Large intestine (tissue), 3 donors: ENCODE results near the gene URM1. TPM values are rescaled to one million over a fixed set of nuclear protein-coding genes. Genes with fewer than 3 reads are reported as not detected.
"Not testable (repeated sequence)": the region's sequence is repeated elsewhere in the genome, so short reads cannot be mapped to it uniquely, and the experiment has no call there.

Source experiments
- DNase-seq, 2 donors: peaks; one replicate each; pipeline versions ENCODE4 v3.0.0 to v3.0.0-alpha.2; 2013
- H3K27ac ChIP-seq: one replicate; pipeline ENCODE4 v1.5.1; 2013; ENCODE audit warnings: low read length
- H3K27me3 ChIP-seq: 2 replicates; pipeline ENCODE4 v1.6.1; 2013; ENCODE audit warnings: low read length; ENCODE audit not compliant: control insufficient read depth, insufficient read depth
- H3K36me3 ChIP-seq: 2 replicates; pipeline ENCODE4 v1.6.1; 2013; ENCODE audit warnings: low read length; ENCODE audit not compliant: control insufficient read depth, insufficient read depth
- H3K4me1 ChIP-seq: one replicate; pipeline ENCODE4 v1.6.1; 2013; ENCODE audit warnings: low read length; ENCODE audit not compliant: control insufficient read depth, insufficient read depth
- H3K4me3 ChIP-seq: one replicate; pipeline ENCODE4 v1.5.1; 2013; ENCODE audit warnings: low read length
- H3K9me3 ChIP-seq: one replicate; pipeline ENCODE4 v1.6.1; 2013; ENCODE audit warnings: mild to moderate bottlenecking, low read depth, low read length, moderate library complexity; ENCODE audit not compliant: control insufficient read depth
- WGBS: methylation state at CpG from one replicate; pipeline ENCODE4 v1.1.5; 2013; ENCODE audit warnings: low lambda C conversion rate; ENCODE audit not compliant: insufficient coverage; 5-methylcytosine and 5-hydroxymethylcytosine counted together
- polyA plus RNA-seq: library from polyadenylated mRNA; unstranded; fragments of 120-200 nt; gene quantifications from one replicate; pipeline ENCODE4 v1.2.1, GENCODE V29; 2013

The URM1 gene
- polyA plus RNA-seq, 1 donor: 62.7 TPM

GRCh38 chr9:128408963-128409431 lies 37.8 kb downstream of the URM1 start:
- peaks cover 42% of the 10 kb centered on the region for H3K27me3 ChIP-seq
- no peaks in the 10 kb centered on the region for H3K4me1 ChIP-seq
- H3K27ac ChIP-seq: no peak overlapping the region
- no peaks in the 10 kb centered on the region for H3K36me3 ChIP-seq
- no peaks in the 10 kb centered on the region for H3K9me3 ChIP-seq
- WGBS: no CpG with 5 or more reads among the region's 26 CpGs
- no peak overlapping the region for H3K4me3 ChIP-seq
- no peak for DNase-seq

GRCh38 chr9:128409450-128409849 lies 38.3 kb downstream of the URM1 start:
- peaks cover 42% of the 10 kb centered on the region for H3K27me3 ChIP-seq

GRCh38 chr9:128409978-128410377 lies 38.8 kb downstream of the URM1 start:
- no CpG with 5 or more reads among the region's 6 CpGs for WGBS
- no peak for DNase-seq
- Histone ChIP-seq H3K36me3 (no peaks in the 10 kb centered on the region), H3K9me3 (no peaks in the 10 kb centered on the region), H3K4me3 (no peak overlapping the region), H3K4me1 (peaks cover 3% of the 10 kb centered on the region), H3K27ac (no peak overlapping the region), H3K27me3 (peaks cover 42% of the 10 kb centered on the region)

More at GRCh38 chr9:128409450-128409849, 38.3 kb downstream of the URM1 start:
- no peak overlapping the region for H3K27ac ChIP-seq
- H3K4me1 ChIP-seq: no peaks in the 10 kb centered on the region
- no peak overlapping the region for H3K4me3 ChIP-seq
- no CpG with 5 or more reads among the region's 8 CpGs for WGBS
- no peaks in the 10 kb centered on the region for H3K36me3 ChIP-seq
- H3K9me3 ChIP-seq: no peaks in the 10 kb centered on the region
- DNase-seq: no peak

- Histone ChIP-seq H3K4me1 (peaks cover 14% of the 10 kb centered on the region), H3K9me3 (no peaks in the 10 kb centered on the region), H3K27ac (no peak overlapping the region), H3K4me3 (no peak overlapping the region), H3K36me3 (no peaks in the 10 kb centered on the region), H3K27me3 (peaks cover 39% of the 10 kb centered on the region)
- DNase-seq: no peak
- WGBS: no CpG with 5 or more reads among the region's 11 CpGs
Observed at GRCh38 chr9:128411364-128412119, 40.4 kb downstream of the URM1 start.

GRCh38 chr9:128412120-128412790 lies 41.1 kb downstream of the URM1 start:
- Histone ChIP-seq H3K9me3 (no peaks in the 10 kb centered on the region), H3K27ac (no peak overlapping the region), H3K4me1 (peaks cover 14% of the 10 kb centered on the region), H3K27me3 (peaks cover 36% of the 10 kb centered on the region), H3K4me3 (no peak overlapping the region), H3K36me3 (no peaks in the 10 kb centered on the region)
- no peak for DNase-seq
- WGBS: no CpG with 5 or more reads among the region's 13 CpGs

- not testable (repeated sequence) for DNase-seq, H3K27ac ChIP-seq, H3K36me3 ChIP-seq, H3K4me3 ChIP-seq, H3K9me3 ChIP-seq
- Histone ChIP-seq H3K27me3 (peaks cover 30% of the 10 kb centered on the region), H3K4me1 (peaks cover 14% of the 10 kb centered on the region)
- 90% methylated on average over 5 of the region's 13 CpGs for WGBS
Observed at GRCh38 chr9:128413728-128414127, 42.6 kb downstream of the URM1 start.

GRCh38 chr9:128414461-128414860 lies 43.3 kb downstream of the URM1 start:
- Histone ChIP-seq H3K27me3 (peaks cover 30% of the 10 kb centered on the region), H3K36me3 (no peaks in the 10 kb centered on the region), H3K27ac (no peak overlapping the region), H3K9me3 (no peaks in the 10 kb centered on the region), H3K4me3 (no peak overlapping the region), H3K4me1 (peaks cover 22% of the 10 kb centered on the region)
- no peak for DNase-seq
- WGBS: no CpG with 5 or more reads among the region's 3 CpGs

GRCh38 chr9:128415281-128415680 lies 44.1 kb downstream of the URM1 start:
- H3K36me3 ChIP-seq: no peaks in the 10 kb centered on the region
- H3K27me3 ChIP-seq: peaks cover 27% of the 10 kb centered on the region
- WGBS: no CpG with 5 or more reads among the region's 2 CpGs
- no peaks in the 10 kb centered on the region for H3K9me3 ChIP-seq
- H3K27ac ChIP-seq: no peak overlapping the region
- peak; percentile 60 to 84 for DNase-seq
- H3K4me3 ChIP-seq: no peak overlapping the region
- H3K4me1 ChIP-seq: peaks cover 28% of the 10 kb centered on the region

GRCh38 chr9:128416014-128416413 lies 44.8 kb downstream of the URM1 start:
- no peak overlapping the region for H3K4me3 ChIP-seq
- H3K36me3 ChIP-seq: no peaks in the 10 kb centered on the region
- H3K27me3 ChIP-seq: peaks cover 27% of the 10 kb centered on the region
- H3K9me3 ChIP-seq: no peaks in the 10 kb centered on the region
- H3K27ac ChIP-seq: no peak overlapping the region
- DNase-seq: peak in 1 of 2 donors; percentile 38
- WGBS: no CpG with 5 or more reads among the region's 6 CpGs
- peaks cover 30% of the 10 kb centered on the region for H3K4me1 ChIP-seq

GRCh38 chr9:128416432-128417019 lies 45.4 kb downstream of the URM1 start:
- Histone ChIP-seq H3K27me3 (peaks cover 27% of the 10 kb centered on the region), H3K36me3 (no peaks in the 10 kb centered on the region), H3K4me1 (peaks cover 33% of the 10 kb centered on the region), H3K27ac (no peak overlapping the region), H3K9me3 (no peaks in the 10 kb centered on the region), H3K4me3 (no peak overlapping the region)
- DNase-seq: no peak
- WGBS: no CpG with 5 or more reads among the region's 6 CpGs
